Activated CD8-positive, alpha-beta memory T cell treated with anti-CD3 and anti-CD28 coated beads, Interleukin-2, amount 50 U/mL, for 1 hour (primary cell): ENCODE measurements around the gene CASP14.
"Not testable (repeated sequence)": the region's sequence is repeated elsewhere in the genome, so short reads cannot be mapped to it uniquely, and the experiment has no call there.

Experiments used
- DNase-seq: peaks from one replicate; pipeline ENCODE4 v3.0.0-alpha.2; 2020; ENCODE audit errors: extremely low read depth

Gene CASP14

GRCh38 chr19:15072930-15073647 lies 23.8 kb downstream of the CASP14 start:
- DNase-seq = no peak

DNA sequence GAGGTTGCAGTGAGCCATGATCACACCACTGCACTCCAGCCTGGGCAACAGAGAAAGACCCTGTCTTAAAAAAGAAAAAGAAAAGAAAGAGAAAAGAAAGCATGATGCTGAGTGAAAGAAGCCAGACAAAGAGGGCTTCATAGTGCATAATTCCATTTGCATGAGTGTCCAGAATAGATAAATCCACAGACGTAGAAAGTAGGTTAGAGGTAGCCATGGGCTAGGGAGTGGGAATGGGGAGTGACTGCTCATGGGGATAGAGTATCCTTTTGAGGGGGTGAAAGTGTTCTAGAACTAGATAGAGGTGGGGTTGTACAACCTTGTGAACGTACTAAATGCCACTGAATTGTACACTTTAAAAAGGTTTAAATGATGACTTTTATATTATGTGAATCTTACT lies 25.1 kb downstream of the CASP14 start:
- no peak for DNase-seq

DNA sequence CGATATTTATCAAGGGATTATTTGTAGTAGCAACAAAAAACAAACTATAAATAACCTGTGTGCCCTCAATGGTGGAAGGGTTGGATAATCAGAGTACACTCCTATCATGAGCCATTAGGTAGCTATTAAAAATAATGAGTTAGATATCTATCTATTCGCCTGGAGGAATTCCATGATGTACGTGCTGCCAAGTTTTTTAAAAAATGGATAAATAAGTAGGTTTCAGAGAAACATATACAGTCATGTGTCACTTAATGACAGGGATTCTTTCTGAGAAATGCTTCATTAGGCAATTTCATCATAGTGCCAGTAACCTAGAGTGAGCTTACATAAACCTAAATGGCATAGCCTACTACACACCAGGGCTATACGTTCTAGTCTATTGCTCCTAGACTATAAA lies 26.5 kb downstream of the CASP14 start:
- DNase-seq = no peak

DNA sequence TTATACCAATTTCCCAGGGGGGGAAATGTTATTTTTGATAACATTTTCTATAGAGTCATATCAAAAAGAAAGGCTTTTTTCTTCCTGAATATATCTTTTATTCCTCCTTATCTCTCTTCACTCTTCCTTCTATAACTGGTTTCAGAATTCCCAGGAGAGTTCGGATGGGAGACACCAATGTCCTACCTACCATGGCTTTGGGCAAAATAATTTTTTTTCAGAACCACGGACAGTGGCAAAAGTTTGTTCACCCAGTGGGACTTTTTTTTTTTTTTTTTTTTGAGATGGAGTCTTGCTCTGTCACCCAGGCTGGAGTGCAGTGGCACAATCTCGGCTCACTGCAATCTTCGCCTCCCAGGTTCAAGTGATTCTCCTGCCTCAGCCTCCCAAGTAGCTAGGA lies 30.7 kb downstream of the CASP14 start:
- DNase-seq = not testable (repeated sequence)

DNA sequence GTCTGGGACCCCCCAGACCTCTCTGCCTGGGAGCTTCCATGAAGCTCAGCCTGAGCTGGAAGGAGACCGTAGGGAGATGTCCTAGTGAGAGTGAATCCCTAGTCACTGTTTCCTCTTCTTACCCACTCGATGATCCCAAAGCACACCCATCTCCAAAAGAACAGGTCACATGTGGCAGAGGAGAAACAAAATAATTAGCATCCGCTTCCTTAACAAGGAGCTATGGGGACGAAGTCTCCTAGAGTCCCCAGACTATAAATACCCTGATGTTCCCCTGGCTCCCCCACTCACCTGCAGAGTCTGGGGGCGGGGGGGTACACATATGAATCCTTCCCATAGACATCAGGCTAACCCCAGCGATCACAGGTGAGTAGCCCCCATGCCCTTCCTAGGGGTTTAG lies 32.6 kb downstream of the CASP14 start, which contains the start of gene OR1I1:
Gene OR1I1, plus strand, starts transcription at position 301 of the 400 bp plus-strand sequence. CDS start 4,855 bp downstream, outside the sequence.
- DNase-seq = no peak

DNA sequence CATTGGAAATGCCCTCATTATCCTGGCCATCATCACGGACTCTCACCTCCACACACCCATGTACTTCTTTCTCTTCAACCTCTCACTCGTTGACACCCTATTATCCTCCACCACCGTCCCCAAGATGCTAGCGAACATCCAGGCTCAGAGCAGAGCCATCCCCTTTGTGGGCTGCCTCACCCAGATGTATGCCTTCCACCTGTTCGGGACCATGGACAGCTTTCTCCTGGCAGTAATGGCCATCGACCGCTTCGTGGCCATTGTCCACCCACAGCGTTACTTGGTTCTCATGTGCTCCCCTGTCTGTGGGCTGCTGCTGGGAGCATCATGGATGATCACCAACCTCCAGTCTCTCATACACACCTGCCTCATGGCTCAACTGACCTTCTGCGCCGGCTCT lies 37.9 kb downstream of the CASP14 start:
- DNase-seq = no peak

- peak; percentile 24 for DNase-seq
Measured at GRCh38 chr19:15091918-15092753, 42.9 kb downstream of the CASP14 start.

- no peak for DNase-seq
Measured at GRCh38 chr19:15093001-15093400, 43.7 kb downstream of the CASP14 start.

DNA sequence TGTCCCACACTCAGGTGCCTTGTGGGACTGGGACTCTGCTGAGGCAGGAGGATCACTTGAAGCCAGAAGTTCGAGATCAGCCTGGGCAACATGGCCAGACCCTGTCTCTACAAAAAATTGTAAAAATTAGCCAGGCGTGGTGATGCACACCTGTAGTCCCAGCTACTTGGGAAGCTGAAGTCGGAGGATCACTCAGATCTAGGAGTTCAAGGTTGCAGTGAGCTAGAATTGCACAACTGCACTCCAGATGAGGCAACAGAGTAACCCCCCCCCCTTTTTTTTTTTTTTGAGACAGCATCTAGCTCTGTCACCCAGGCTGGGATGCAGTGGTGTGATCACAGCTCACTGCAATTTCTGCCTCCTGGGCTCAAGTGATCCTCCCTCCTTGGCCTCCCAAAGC lies 46.9 kb downstream of the CASP14 start:
- DNase-seq = no peak

DNA sequence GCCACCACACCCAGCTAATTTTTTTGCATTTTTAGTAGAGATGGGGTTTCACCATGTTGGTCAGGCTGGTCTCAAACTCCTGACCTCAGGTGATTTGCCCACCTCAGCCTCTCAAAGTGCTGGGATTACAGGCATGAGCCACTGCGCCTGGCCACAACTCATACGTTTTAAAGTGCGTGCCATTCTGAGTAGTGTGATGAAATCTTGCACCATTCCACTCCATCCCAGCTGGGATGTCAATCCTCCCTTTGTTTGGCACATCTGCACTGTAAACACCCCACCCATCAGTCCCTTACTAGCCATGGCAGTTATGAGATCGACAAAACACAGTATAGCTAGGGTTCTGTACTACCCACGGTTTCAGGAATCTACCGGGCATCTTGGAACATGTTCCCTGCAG lies 48.7 kb downstream of the CASP14 start:
- DNase-seq = not testable (repeated sequence)

DNA sequence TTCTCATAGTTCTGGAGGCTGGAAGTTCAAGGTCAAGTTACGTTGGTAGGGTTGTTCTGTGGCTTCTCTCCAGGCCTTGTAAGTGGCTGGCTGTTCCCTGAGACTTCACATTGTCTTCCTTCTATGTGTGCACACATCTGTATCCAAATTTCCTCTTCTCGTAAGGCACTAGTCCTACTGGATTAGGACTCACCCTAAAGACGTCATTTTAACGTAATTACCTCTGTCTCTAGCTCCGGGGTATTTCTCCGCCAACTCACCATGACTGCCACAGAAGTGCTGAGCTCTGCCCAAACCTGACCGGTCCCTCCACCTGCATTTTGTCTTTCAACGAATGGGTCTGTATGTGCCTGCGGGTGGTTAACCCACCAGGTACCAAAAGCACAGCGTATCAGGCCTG lies 49.2 kb downstream of the CASP14 start:
- DNase-seq = no peak

- DNase-seq = no peak
Measured at GRCh38 chr19:15099017-15099582, 49.8 kb downstream of the CASP14 start.

- no peak for DNase-seq
Measured at GRCh38 chr19:15101479-15102082, 52.3 kb downstream of the CASP14 start.

DNA sequence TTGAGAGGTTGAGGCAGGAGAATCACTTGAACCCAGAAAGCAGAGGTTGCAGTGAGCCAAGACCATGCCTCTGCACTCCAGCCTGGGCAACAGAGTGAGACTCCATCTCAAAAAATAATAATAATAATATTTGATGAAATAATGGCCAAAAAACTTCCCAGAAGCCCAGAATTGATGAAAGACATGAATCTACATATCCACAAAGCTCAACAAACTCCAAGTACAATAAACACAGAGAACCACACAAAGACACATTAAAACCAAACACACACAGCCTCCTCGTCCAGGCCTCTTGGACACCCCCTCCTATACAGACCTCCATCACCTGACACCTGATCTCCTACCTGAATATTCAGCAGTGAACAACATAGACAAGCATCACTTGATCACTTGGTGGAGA lies 54.7 kb downstream of the CASP14 start:
- DNase-seq = no peak

DNA sequence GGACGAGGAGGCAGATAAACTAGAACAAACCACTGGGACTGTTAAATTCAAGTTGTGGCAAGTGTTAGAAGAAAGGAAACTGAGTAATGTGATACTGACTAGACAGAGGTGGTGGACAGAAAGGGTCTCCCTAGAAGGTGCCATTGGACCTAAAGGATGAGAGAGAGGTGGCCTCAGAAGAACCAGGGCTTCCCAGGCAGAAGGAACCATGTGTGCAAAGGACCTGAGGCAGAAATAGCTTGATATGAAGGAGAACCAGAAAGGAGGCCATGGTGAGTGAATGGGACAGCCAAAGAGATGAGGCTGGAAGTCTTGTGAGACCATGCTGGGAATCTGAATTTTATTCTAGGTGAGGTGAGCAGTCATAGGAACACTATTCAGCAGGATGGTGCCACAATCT lies 55.1 kb downstream of the CASP14 start:
- no peak for DNase-seq

DNA sequence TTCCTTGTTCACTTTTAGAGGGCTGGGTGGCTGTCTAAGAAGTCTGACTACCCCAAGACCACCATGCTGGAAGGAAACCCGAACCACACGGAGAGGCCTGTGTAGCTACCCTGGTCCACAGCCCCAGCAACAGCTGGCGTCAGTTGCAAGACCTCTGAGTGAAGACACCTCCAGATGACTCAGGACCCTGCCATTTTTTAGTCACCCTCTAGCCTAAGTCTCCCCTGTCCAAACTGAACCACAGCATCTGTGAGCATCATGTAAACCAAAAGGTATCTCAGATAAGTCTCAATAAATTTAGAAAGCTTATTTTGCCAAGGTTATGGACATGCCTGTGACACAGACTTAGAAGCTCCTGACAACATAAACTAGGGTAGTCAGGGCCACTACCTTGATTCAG lies 55.8 kb downstream of the CASP14 start:
- DNase-seq = no peak

- no peak for DNase-seq
Measured at GRCh38 chr19:15107061-15108010, 58.1 kb downstream of the CASP14 start, which contains the start of gene SYDE1. TSS of gene SYDE1 (plus strand) at chr19:15107401. CDS start at chr19:15107434, 33 bp downstream.
